Hematopoietic multipotent progenitor cell treated with erythropoietin and hydrocortisone succinate and interleukin-3 and kit ligand, for 6 days (in vitro differentiated cells): Measurements from ENCODE around the gene TPRG1.

Experiments
- DNase-seq: peaks from one replicate; pipeline ENCODE4 v3.0.0-alpha.2; 2015

TPRG1 gene

GRCh38 chr3:189233225-189233858 lies 61.6 kb downstream of the TPRG1 start:
- peak; percentile 53 for DNase-seq

GRCh38 chr3:189235214-189235613 lies 63.4 kb downstream of the TPRG1 start:
- no peak for DNase-seq

GRCh38 chr3:189236352-189236751 lies 64.6 kb downstream of the TPRG1 start:
- DNase-seq, result peak; percentile 17

GRCh38 chr3:189237526-189237925 lies 65.8 kb downstream of the TPRG1 start:
- no peak for DNase-seq

GRCh38 chr3:189238071-189238470 lies 66.3 kb downstream of the TPRG1 start:
- DNase-seq, result no peak

- DNase-seq, result no peak
These were observed 67.8 kb downstream of the TPRG1 start for GRCh38 chr3:189239616-189240015.

GRCh38 chr3:189249987-189250386 lies 78.2 kb downstream of the TPRG1 start:
- DNase-seq, result no peak

GRCh38 chr3:189258261-189258660 lies 86.5 kb downstream of the TPRG1 start:
- no peak for DNase-seq

- DNase-seq, result no peak
These were observed 89.1 kb downstream of the TPRG1 start for GRCh38 chr3:189260556-189261493.

GRCh38 chr3:189262746-189263145 lies 91.0 kb downstream of the TPRG1 start:
- peak; percentile 8 for DNase-seq

GRCh38 chr3:189267981-189268613 lies 96.3 kb downstream of the TPRG1 start:
- DNase-seq, result peak; percentile 5

- DNase-seq, result no peak
These were observed 97.6 kb downstream of the TPRG1 start for GRCh38 chr3:189269365-189269764.

- peak; percentile 28 for DNase-seq
These were observed 98.6 kb downstream of the TPRG1 start for GRCh38 chr3:189270248-189270832.

- DNase-seq, result peak; percentile 16
These were observed 100.8 kb downstream of the TPRG1 start for GRCh38 chr3:189272500-189273119.

- no peak for DNase-seq
These were observed 102.0 kb downstream of the TPRG1 start for GRCh38 chr3:189273736-189274135.

GRCh38 chr3:189275182-189275581 lies 103.4 kb downstream of the TPRG1 start:
- no peak for DNase-seq

- no peak for DNase-seq
These were observed 104.1 kb downstream of the TPRG1 start for GRCh38 chr3:189275852-189276251.

- peak; percentile 55 for DNase-seq
These were observed 104.9 kb downstream of the TPRG1 start for GRCh38 chr3:189276444-189277219.

- no peak for DNase-seq
These were observed 105.9 kb downstream of the TPRG1 start for GRCh38 chr3:189277711-189278110.

GRCh38 chr3:189278221-189278620 lies 106.5 kb downstream of the TPRG1 start:
- no peak for DNase-seq

GRCh38 chr3:189282189-189282588 lies 110.4 kb downstream of the TPRG1 start:
- no peak for DNase-seq

GRCh38 chr3:189282741-189283140 lies 111.0 kb downstream of the TPRG1 start:
- no peak for DNase-seq
